GM21529 (cell line): ENCODE data around the gene PKN3.
"Not testable (repeated sequence)": the region's sequence is repeated elsewhere in the genome, so short reads cannot be mapped to it uniquely, and the experiment has no call there.

ENCODE experiments used
- ATAC-seq: cut with Tn5 transposase; IDR thresholded peaks from one replicate; pipeline ENCODE4 v1.9.1; 2021; ENCODE audit not compliant: unreplicated experiment

PKN3 gene

DNA sequence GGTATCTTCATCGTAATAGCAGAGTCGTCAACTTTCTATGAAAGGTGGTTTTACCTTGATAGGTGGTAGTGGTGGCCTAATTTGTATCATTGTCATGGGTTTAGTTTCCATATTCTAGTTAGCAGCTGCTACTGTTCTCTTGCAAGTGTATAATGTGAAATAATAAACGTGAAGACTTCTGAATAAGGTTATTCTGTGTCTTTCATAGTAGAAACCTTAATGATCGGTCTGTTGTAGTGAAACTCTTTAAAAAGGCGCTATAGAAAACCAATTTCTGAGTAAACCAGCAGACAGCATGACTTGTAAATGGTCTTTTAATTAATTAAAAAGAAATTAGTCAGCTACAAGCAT lies 11.6 kb upstream of the PKN3 start:
- no peak for ATAC-seq

DNA sequence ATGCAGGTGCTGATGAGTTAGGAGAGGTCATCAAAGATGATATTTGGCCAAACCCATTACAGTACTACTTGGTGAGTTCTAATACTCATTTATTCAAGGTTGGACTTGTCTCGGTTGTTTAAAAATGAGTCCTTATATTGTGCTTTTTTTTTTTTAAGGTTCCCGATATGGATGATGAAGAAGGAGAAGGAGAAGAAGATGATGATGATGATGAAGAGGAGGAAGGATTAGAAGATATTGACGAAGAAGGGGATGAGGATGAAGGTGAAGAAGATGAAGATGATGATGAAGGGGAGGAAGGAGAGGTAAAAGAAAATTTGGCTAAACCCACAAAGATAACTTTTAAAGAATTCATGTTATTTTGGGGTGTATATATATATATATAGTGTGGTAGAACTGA lies 8.6 kb upstream of the PKN3 start:
- ATAC-seq: not testable (repeated sequence)

DNA sequence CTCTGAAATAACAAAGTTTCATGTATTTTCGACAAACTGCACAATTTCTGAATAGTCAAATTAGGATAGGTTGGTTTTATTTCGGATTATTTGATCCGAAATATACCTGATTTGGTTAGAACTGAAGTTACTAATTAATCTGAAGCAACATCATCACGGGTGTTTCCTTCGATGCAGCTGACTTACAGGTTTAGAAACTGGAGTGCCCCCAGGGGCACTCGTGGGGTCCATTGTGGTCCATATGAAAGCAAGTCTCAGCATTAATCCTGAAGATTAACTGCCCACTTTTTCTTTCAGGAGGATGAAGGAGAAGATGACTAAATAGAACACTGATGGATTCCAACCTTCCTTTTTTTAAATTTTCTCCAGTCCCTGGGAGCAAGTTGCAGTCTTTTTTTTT lies 8.0 kb upstream of the PKN3 start:
- no peak for ATAC-seq

DNA sequence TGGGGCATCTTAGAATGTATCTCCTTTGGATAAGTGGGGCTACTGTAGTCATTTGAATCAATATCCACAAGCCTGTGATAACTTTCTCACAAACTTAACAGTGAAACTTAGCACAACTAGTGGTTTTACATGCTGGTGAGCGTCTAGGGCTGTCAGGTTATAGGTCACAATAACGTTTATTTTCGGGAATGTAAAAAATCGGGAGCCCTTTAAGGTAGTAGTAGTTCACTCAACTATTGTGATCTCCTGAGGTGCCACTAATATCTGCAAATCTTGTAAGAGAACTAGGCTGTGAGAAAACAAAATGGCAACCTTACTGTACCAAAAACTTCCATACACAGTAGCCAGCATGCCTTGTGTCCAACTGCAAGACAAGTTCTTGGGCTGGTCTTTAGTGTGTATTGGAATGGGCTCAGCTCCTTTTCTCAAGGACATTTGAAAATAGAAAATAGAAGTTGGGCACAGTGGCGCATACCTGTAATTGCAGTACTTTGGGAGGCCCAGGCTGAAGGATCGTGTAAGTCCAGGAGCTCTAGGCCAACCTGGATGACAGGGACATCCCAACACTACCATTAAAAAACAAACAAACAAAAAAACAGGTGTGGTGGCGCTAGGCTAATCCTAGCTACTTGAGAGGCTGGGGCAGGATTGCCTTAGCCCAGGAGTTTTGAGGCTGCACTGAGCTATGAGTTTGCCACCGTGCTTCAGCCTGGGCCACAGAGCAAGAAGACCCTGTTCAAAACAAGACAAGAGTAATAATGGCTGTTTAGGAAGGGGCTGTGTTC lies 5.2 kb upstream of the PKN3 start:
- ATAC-seq: no peak

DNA sequence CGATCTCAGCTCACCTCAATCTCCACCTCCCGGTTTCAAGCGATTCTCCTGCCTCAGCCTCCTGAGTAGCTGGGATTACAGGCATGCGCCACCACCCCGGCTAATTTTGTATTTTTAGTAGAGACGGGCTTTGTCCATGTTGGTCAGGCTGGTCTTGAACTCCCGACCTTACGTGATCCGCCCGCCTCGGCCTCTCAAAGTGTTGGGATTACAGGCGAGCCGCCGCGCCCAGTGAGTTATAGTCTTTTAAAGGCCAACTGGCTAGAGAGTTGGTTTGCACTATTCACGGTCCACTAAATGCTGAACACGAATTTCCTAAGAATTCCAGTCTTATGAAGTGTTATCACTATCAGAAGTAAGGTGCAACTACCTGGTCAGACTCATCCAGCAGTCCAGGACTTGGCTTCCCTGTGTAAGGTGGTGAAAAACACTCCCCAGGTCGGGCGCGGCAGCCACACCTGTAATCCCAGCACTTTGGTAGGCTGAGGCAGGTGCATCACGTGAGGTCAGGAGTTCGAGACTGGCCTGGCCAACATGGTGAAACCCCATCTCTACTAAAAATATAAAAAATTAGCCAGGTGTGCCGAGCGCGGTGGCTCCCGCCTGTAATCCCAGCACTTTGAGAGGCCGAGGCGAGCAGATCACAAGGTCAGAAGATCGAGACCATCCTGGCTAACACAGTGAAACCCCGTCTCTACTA lies 3.1 kb upstream of the PKN3 start:
- not testable (repeated sequence) for ATAC-seq

DNA sequence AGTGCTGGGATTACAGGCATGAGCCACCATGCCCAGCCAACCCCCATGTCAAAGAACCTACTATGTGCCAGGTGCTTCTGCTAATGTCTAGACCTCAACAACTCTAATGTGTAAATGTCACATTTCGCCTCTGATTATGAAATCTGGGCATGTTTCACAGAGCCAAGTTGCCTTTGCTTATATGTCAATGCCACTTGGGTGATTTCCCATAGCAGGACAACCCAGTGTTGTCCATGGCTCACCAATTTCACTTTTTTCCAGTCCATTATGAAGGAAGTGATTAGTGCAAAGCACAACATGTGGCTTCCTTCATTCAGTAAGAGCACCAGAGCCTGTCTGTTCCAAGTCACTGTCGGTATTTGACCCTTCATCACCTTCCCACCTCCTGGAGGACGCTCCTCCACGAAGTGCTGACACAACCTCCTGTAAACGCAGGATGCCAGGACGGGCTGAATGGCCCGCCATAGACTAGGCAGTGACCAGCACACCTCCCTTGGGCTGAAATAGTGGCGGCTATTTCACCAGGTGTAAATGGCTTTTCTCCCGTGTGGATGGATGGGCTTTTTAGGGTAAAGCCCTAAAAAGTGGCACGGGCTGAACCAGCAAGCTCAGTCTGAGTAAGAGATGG lies 962 bp upstream of the PKN3 start:
- no peak for ATAC-seq

DNA sequence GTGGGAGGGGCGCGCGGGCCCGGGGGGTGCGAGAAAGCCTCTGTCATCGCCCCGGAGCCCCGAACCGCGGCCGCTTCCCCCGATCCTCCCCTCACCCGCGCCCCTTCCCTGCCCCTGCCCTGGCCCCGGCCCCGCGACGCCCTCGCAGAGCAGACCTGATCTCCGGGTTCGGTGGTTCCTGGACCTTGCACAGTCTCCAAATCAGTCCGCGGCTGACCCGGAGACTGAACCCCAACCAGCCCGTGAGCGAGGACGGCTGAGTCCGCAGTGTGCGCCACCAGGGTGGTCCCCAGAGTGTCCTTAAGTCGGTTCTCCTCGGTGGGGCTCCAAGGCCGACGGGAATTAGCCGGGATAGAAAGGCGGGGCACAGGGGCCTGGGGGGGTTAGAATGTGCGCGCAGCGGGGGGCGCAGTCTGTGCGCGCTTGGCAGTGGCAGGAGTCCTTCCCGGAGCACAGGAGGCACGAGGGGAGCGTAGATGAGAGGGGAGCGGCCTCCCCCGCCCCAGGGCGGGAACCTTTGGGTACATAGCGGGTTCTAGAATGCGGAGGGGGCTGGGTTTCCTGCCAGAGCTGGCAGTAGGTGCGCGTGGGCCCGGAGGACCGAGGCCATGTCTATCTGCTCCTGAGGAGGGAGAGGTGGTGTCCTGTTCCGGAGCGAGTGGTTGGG lies 779 bp downstream of the PKN3 start:
- peak; percentile 22 for ATAC-seq

DNA sequence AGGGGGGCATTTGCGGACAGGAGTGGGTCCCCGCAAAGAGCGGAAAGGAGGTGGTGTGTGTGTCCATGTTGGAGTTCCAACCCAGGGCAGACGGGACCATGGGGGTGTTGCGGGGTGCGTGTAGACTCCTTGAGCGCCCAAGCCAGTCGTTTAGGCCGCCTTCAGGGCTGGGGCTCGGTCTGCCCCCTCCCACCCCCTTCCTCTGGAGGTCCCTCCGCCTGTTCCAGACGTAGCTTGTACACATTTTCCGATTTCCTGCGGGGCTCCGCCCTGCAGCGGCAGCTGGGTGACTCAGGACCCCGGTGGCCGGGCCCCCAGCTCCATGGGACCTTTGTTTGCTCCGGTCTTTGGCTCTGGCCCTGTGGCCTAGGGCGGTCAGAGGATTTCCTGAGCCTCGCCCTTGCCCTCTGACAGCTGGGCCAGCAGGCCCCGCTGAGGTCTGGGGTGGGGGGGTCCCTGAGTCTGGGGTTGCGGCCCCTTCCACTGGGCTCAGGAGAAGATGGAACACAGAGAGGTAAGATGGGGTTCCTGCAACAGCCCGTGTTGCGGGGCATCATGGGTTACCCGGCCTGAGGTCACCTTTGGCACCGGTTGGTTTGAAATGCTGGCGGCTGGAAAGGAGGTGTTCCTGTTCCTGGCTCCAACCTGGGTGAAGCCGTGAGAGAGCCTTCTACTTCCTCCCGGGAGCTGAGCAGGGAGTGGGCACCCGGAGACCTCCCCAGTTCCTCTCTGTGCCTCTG lies 1.5 kb downstream of the PKN3 start:
- ATAC-seq: no peak

DNA sequence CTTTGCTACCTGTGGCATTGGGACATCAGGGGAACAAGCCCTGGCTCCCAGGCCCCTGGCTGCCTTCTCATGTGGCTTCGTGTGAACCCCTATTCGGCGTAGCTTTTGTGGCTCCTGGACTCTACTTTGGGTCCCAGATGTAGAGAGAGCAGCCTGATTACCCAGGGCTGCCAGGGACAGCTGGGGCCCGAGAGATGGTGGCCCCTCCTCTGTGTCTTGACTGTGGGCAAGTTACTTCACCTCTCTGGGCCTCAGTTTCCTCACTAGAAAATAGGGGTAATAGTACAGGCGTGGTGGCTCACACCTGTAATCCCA lies 2.0 kb downstream of the PKN3 start:
- no peak for ATAC-seq

DNA sequence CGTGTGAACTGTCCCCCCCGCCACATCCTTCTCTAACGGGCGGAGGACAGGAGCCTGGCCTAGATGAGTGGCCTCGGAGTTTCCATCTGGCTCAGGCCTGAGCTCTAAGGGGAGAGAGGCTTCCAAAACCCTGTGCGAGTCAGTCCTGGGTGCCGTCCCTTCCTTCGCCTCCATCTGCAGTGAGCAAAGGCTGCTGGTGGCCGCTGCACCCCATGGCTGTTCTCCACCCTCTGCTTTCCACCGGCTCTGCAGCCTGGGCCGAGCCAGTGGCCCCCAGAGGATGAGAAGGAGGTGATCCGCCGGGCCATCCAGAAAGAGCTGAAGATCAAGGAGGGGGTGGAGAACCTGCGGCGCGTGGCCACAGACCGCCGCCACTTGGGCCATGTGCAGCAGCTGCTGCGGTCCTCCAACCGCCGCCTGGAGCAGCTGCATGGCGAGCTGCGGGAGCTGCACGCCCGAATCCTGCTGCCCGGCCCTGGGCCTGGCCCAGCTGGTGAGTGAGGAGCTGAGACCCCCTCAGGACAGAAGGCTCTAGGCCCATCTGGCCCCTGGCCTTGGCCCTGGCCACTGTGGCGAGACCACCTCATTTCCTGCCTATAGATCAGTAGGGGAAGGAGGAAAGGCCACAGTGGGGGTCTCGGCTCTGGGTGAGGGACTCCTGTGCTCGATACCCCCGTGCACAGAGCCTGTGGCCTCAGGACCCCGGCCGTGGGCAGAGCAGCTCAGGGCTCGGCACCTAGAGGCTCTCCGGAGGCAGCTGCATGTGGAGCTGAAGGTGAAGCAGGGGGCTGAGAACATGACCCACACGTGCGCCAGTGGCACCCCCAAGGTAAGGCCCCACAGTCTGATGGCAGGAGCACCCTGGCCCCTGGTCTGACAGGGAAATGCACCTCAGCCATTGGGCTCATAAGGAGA lies 3.0 kb downstream of the PKN3 start:
- ATAC-seq: no peak

DNA sequence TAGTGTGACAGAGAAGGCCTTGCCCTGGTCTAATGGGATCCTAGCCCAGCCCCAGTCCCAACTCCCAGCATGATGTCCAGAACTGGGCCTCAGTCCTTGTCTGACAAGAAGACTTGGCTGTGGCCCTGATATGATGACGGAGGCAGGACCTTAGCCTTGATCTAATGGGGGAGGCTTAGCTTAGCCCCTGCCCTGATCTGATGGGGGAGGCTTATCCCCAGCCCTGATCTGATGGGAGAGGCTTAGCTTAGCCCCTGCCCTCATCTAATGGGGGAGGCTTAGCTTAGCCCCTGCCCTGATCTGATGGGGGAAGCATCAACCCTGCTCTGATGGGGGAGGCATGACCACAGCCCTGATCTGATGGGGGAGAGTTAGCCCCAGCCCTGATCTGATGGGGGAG lies 3.7 kb downstream of the PKN3 start:
- ATAC-seq: no peak

DNA sequence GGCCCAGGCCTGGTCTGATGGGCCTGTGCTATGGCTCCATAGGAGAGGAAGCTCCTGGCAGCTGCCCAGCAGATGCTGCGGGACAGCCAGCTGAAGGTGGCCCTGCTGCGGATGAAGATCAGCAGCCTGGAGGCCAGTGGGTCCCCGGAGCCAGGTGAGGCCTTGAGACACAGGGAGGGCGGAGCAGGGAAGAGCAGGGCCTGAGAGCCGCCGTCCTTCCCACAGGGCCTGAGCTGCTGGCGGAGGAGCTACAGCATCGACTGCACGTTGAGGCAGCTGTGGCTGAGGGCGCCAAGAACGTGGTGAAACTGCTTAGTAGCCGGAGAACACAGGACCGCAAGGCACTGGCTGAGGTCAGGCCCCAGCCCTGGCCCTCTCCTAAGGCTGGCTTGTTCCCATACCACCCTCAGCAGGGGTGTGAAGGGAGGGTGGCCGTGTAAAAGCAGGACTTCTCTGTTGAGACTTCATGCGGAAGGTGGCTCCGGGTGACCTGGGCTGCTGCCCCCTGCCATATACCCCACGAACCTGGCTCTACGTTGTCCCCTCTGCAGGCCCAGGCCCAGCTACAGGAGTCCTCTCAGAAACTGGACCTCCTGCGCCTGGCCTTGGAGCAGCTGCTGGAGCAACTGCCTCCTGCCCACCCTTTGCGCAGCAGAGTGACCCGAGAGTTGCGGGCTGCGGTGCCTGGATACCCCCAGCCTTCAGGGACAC lies 4.5 kb downstream of the PKN3 start:
- ATAC-seq: no peak

DNA sequence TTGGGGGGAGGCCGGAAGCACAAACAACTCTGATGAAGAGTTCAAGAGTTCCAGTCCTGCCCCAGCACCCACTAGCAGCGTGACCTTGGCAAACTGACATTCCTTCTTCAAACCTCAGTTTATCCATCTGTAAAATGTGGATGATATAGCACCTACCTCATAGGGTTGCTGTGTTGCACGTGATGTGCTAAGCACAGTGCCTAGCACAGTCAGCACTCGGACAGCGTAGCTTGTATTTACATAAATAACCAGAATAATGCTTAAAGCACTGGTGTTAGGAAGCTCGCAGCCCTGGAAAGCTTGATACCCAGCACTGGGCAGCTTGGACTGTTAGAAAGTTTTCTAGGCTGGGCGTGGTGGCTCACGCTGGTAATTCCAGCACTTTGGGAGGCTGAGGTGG lies 5.1 kb downstream of the PKN3 start:
- no peak for ATAC-seq

DNA sequence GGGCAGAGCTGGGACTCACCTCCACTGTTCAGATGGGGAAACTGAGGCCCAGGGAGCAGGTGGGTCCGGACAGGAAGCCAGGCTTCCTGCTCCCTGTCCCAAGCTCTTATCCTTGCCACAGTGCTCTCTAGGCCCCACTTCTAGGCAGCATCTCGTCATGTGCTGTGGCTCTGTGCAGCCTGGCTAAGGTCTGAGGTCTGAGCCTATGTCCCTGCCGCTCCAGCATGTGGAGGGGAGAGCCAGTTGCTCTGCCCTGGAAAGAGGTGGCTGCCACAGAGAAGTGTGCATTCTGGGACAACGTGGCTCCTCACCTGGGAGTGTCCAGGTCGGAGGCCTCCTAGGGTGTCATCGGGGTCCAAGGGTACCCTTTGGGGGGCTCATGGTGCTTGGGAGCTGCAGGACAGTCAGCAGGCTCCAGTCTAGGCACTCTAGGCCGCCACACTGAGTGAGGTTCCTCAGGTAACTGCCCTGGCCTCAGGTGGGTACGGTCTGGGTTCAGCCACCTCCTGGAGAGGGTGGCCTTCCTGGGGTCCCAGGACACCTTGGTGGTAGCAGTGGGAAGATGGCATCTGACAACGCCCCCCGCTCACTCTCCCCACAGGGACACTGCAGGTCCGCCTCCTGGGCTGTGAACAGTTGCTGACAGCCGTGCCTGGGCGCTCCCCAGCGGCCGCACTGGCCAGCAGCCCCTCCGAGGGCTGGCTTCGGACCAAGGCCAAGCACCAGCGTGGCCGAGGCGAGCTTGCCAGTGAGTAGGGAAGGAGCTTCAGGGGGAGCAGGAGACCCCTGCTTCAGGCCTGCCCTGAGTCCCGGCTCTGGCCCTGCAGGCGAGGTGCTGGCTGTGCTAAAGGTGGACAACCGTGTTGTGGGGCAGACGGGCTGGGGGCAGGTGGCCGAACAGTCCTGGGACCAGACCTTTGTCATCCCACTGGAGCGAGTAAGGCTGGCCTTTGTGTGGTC lies 10.4 kb downstream of the PKN3 start:
- no peak for ATAC-seq

DNA sequence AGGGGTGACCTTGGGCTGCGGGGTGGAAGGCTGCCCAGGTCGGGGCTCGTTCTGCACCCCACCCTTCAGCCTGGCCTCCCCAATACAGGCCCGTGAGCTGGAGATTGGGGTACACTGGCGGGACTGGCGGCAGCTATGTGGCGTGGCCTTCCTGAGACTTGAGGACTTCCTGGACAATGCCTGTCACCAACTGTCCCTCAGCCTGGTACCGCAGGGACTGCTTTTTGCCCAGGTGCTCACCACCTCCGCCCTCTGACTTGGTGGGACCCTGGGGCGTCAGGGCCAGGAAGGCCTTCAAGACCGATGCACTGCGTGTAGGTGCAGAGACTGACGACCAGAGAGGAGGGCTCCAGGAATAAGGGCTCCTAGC lies 11.1 kb downstream of the PKN3 start:
- no peak for ATAC-seq

DNA sequence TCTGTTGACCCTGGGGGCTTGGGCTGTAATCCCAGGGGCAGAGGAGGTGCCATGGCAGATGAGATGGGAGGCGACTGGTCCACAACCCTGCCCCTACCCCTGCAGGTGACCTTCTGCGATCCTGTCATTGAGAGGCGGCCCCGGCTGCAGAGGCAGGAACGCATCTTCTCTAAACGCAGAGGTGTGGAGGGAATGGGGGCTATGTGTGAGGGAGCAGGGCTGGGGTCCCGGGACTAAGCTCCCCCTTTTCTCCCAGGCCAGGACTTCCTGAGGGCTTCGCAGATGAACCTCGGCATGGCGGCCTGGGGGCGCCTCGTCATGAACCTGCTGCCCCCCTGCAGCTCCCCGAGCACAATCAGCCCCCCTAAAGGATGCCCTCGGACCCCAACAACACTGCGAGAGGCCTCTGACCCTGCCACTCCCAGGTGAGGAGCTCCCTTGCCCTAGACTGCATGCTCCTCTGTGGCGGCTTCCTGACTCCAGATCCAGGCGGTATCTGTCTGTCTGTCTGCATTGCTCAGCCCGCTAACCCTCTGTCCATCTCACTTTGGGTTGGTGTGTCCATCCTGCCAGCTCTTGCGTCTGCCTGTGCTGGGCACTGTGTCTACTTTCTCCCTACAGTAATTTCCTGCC lies 11.8 kb downstream of the PKN3 start:
- no peak for ATAC-seq

DNA sequence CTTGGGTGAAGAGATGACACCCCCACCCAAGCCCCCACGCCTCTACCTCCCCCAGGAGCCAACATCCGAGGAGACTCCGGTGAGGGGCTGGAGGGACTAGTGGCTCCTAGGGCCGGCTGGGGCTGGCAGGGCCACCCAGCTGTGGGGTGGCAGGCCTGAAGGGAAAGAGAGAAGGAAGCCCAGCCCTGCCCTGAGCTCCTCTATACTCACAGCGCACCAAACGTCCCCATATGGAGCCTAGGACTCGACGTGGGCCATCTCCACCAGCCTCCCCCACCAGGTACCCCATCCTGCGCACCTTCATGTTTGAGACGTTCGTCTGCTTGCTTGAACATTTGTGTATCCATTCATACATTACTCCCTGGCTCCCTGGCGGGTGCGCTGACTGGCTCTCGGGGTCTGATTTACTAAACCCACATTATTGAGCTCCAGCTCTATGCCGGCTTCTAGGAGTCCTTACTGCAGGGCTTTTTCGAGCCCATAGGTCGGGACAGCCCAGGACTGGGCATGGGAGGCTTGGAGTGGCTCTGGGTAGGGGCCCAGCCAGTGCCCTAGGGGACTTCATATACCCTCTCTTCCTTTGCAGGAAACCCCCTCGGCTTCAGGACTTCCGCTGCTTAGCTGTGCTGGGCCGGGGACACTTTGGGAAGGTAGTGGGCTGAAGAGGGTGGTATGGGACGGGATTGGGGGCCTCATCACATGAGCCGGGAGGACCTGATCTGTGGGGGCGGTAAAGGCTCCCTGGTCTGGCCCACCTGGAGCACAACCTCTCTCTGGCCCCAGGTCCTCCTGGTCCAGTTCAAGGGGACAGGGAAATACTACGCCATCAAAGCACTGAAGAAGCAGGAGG lies 12.5 kb downstream of the PKN3 start:
- ATAC-seq: no peak
